Measurements from ENCODE around the gene TAF13. TPM values are rescaled to one million over a fixed set of nuclear protein-coding genes. Genes with fewer than 3 reads are reported as not detected.
"Not testable (repeated sequence)": the region's sequence is repeated elsewhere in the genome, so short reads cannot be mapped to it uniquely, and the experiment has no call there.

TAF13 gene
- total RNA-seq, 2 donors from 2014 or later, result 26.8 to 27.0 TPM

DNA sequence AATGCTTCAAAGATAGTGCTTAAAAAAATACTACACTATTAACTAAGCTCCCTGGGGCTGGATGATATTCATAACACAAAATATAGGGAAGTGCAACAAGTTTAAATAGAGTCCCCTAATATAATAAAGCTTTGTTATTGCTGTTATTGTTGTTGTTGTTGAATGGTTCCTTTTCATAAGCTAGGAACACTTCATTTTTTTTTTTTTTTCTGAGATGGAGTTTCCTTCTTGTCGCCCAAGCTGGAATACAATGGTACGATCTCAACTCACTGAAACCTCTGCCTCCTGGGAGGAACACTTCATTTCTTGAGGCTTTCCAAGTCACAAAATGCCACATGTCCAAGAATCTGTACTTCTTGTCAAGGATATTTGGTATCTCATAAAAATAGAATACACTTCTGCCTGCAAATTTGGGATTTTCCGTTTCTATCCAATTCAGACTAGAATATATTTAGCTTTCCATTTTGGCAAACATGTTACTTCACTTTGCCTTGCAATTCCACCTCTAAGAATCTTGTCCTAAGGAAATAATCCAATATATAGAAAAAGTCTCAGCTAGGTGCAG, 55.0 kb downstream of the TAF13 start:
- no peak for DNase-seq (ENCODE audit: low spot score)
- no peak overlapping the region for H3K27ac ChIP-seq
- no peaks in the 10 kb centered on the region for H3K27me3 ChIP-seq (replicated peaks; ENCODE audit: insufficient read depth)
- TF ChIP-seq POLR2AphosphoS5 (IDR thresholded peaks at IDR 0.05) (no peak), POLR2A (IDR thresholded peaks at IDR 0.05) (no peak)
- TF ChIP-seq, protein P1, sequence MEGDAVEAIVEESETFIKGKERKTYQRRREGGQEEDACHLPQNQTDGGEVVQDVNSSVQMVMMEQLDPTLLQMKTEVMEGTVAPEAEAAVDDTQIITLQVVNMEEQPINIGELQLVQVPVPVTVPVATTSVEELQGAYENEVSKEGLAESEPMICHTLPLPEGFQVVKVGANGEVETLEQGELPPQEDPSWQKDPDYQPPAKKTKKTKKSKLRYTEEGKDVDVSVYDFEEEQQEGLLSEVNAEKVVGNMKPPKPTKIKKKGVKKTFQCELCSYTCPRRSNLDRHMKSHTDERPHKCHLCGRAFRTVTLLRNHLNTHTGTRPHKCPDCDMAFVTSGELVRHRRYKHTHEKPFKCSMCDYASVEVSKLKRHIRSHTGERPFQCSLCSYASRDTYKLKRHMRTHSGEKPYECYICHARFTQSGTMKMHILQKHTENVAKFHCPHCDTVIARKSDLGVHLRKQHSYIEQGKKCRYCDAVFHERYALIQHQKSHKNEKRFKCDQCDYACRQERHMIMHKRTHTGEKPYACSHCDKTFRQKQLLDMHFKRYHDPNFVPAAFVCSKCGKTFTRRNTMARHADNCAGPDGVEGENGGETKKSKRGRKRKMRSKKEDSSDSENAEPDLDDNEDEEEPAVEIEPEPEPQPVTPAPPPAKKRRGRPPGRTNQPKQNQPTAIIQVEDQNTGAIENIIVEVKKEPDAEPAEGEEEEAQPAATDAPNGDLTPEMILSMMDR (IDR thresholded peaks at IDR 0.05), result no peak
- H3K9me3 ChIP-seq, result no peaks in the 10 kb centered on the region
- intact Hi-C loops (cut with DNase I), result no loop called here
- no peak overlapping the region for H3K4me3 ChIP-seq
- 82% methylated on average over 3 of the region's 3 CpGs for WGBS
- no peaks in the 10 kb centered on the region for H3K4me1 ChIP-seq (replicated peaks)
- H3K36me3 ChIP-seq, result no peaks in the 10 kb centered on the region

GRCh38 chr1:109017719-109018118, 58.1 kb downstream of the TAF13 start:
- H3K36me3 ChIP-seq; DNase-seq (ENCODE audit: low spot score); H3K4me1 ChIP-seq (replicated peaks); H3K27me3 ChIP-seq (replicated peaks; ENCODE audit: insufficient read depth); intact Hi-C loops (cut with DNase I); H3K4me3 ChIP-seq; H3K9me3 ChIP-seq; H3K27ac ChIP-seq: not testable (repeated sequence)
- 96% methylated on average over 6 of the region's 6 CpGs for WGBS

DNA sequence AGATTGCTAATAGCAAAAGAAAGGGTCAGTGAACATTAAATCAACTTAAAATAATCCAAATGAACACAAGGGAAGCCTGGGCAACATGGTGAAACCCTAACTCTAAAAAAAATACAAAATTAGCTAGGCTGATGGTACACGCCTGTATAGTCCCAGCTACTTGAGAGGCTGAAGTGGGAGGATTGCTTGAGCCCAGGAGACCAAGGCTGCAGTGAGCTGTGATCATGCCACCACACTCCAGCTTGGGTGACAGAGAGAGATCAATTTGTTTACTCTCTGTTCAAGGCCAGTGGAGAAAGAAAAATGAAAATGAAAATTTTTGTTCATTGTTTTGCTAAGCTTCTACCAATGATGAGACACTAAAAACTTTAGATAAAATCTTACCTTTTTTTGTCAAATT, 58.7 kb downstream of the TAF13 start:
- no peaks in the 10 kb centered on the region for H3K27me3 ChIP-seq (replicated peaks; ENCODE audit: insufficient read depth)
- TF ChIP-seq, protein P1 (IDR thresholded peaks at IDR 0.05), result no peak
- TF ChIP-seq POLR2A (IDR thresholded peaks at IDR 0.05) (no peak), POLR2AphosphoS5 (IDR thresholded peaks at IDR 0.05) (no peak)
- intact Hi-C loops (cut with DNase I), result no loop called here
- H3K4me1 ChIP-seq (replicated peaks), result no peaks in the 10 kb centered on the region
- no peaks in the 10 kb centered on the region for H3K36me3 ChIP-seq
- no peak overlapping the region for H3K4me3 ChIP-seq
- no peak overlapping the region for H3K27ac ChIP-seq
- no peak for DNase-seq (ENCODE audit: low spot score)
- WGBS, result 100% methylated on average over 1 of the region's 1 CpG
- no peaks in the 10 kb centered on the region for H3K9me3 ChIP-seq

Small RNAs within 50 kb of the gene (small RNA-seq; reads per million reads assigned to genes)
- gene AL356488.2 (0 reads per million in 2 donors), gene BX679664.1 (0 reads per million in 2 donors)

Other genes starting within 250 kb of the TAF13 start
- gene AKNAD1, start 218.9 kb downstream of the TAF13 start, total RNA-seq, result 1 to 10 TPM in 1 of 2 donors, not detected in 1; 1.4 TPM
- gene GPSM2, start 199.0 kb downstream of the TAF13 start, total RNA-seq, result 10 to 100 TPM; 10.6 to 10.7 TPM
- gene CLCC1, start 112.5 kb downstream of the TAF13 start, total RNA-seq, result 10 to 100 TPM; 30.5 to 33.3 TPM
- 10 to 100 TPM in 1 of 2 donors, 1 to 10 TPM in 1; 6.4 to 25.7 TPM for gene WDR47, start 33.9 kb downstream of the TAF13 start, total RNA-seq
- gene TMEM167B, start 14.8 kb upstream of the TAF13 start, total RNA-seq, result 10 to 100 TPM; 37.0 to 40.7 TPM
- gene ELAPOR1, start 38.1 kb upstream of the TAF13 start, total RNA-seq, result 100 to 1,000 TPM; 102 to 621 TPM
- 100 to 1,000 TPM; 123 to 132 TPM for gene SARS1, start 137.9 kb upstream of the TAF13 start, total RNA-seq
- gene CELSR2, start 173.5 kb upstream of the TAF13 start, total RNA-seq, result 100 to 1,000 TPM in 1 of 2 donors, 10 to 100 TPM in 1; 18.8 to 118 TPM
- 10 to 100 TPM in 1 of 2 donors, 1 to 10 TPM in 1; 9.1 to 40.0 TPM for gene PSRC1, start 207.1 kb upstream of the TAF13 start, total RNA-seq
- gene MYBPHL, start 231.0 kb upstream of the TAF13 start, total RNA-seq, result not detected

Data from prostate gland (tissue), 2 donors.